HEK293T (cell line): ENCODE measurements around the gene CAPS.

ENCODE experiments used
- ARNT ChIP-seq: fragments of 450-650 bp; IDR thresholded peaks from 2 replicates; pipeline ENCODE4 v1.6.1; 2017; ENCODE audit warnings: mild to moderate bottlenecking
- BHLHE40 ChIP-seq: fragments of 450-650 bp; IDR thresholded peaks from 2 replicates; pipeline ENCODE4 v1.6.1; 2016; ENCODE audit warnings: mild to moderate bottlenecking, moderate library complexity, borderline replicate concordance
- ELF4 ChIP-seq: fragments of 450-650 bp; IDR thresholded peaks from 2 replicates; pipeline ENCODE4 v1.6.1; 2017; ENCODE audit warnings: antibody characterized with exemption
- FOXA1 ChIP-seq: fragments of 450-650 bp; IDR thresholded peaks from 2 replicates; pipeline ENCODE4 v1.6.1; 2016; ENCODE audit warnings: mild to moderate bottlenecking
- FOXK2 ChIP-seq: fragments of 450-650 bp; IDR thresholded peaks from 2 replicates; pipeline ENCODE4 v1.6.1; 2016; ENCODE audit warnings: mild to moderate bottlenecking
- FOXM1 ChIP-seq: fragments of 450-650 bp; IDR thresholded peaks from 2 replicates; pipeline ENCODE4 v1.6.1; 2017; ENCODE audit warnings: mild to moderate bottlenecking, borderline replicate concordance
- HDGF ChIP-seq: fragments of 450-650 bp; IDR thresholded peaks from 2 replicates; pipeline ENCODE4 v1.6.1; 2017; ENCODE audit warnings: antibody characterized with exemption, borderline replicate concordance
- LEF1 ChIP-seq: fragments of 450-650 bp; IDR thresholded peaks from 2 replicates; pipeline ENCODE4 v1.6.1; 2017; ENCODE audit warnings: mild to moderate bottlenecking, borderline replicate concordance
- NFRKB ChIP-seq: fragments of 450-650 bp; IDR thresholded peaks from 2 replicates; pipeline ENCODE4 v1.6.1; 2016; ENCODE audit warnings: mild to moderate bottlenecking, moderate library complexity
- PKNOX1 ChIP-seq: fragments of 450-650 bp; IDR thresholded peaks from 2 replicates; pipeline ENCODE4 v1.6.1; 2016
- SP1 ChIP-seq: fragments of 450-650 bp; IDR thresholded peaks from 2 replicates; pipeline ENCODE4 v1.6.1; 2017
- SUZ12 ChIP-seq: fragments of 450-650 bp; IDR thresholded peaks from 2 replicates; pipeline ENCODE4 v1.6.1; 2016; ENCODE audit warnings: mild to moderate bottlenecking
- ZNF384 ChIP-seq: fragments of 450-650 bp; IDR thresholded peaks from 2 replicates; pipeline ENCODE4 v1.6.1; 2016

- no peak for TF ChIP-seq SUZ12
- TF ChIP-seq PKNOX1 = no peak
- no peak for TF ChIP-seq BHLHE40
- no peak for TF ChIP-seq FOXM1
- TF ChIP-seq FOXK2 = no peak
- no peak for TF ChIP-seq ELF4
- no peak for TF ChIP-seq ZNF384
- TF ChIP-seq FOXA1 = no peak
- TF ChIP-seq SP1 = no peak
- no peak for TF ChIP-seq LEF1
- TF ChIP-seq HDGF = no peak
- TF ChIP-seq ARNT = no peak
- TF ChIP-seq NFRKB = no peak
These were observed 11.9 kb downstream of the CAPS start for GRCh38 chr19:5925830-5926427.
